HT-29 (cell line): Measurements from ENCODE around the gene FRYL. TPM values are rescaled to one million over a fixed set of nuclear protein-coding genes. Genes with fewer than 3 reads are reported as not detected.
"Not testable (repeated sequence)": the region's sequence is repeated elsewhere in the genome, so short reads cannot be mapped to it uniquely, and the experiment has no call there.

Source experiments
- DNase-seq: peaks from one replicate; pipeline ENCODE4 v3.0.0-alpha.2; 2015; ENCODE audit warnings: low spot score
- total RNA-seq: library from RNA; depleted of rRNA; stranded (reverse); fragments of >200 nt; shearing (Covaris generic); gene quantifications from 2 replicates; pipeline ENCODE4 v1.2.3, GENCODE V29; 2014

The FRYL gene
- total RNA-seq, 1 experiment from 2014 or later = 40.8 TPM

DNA sequence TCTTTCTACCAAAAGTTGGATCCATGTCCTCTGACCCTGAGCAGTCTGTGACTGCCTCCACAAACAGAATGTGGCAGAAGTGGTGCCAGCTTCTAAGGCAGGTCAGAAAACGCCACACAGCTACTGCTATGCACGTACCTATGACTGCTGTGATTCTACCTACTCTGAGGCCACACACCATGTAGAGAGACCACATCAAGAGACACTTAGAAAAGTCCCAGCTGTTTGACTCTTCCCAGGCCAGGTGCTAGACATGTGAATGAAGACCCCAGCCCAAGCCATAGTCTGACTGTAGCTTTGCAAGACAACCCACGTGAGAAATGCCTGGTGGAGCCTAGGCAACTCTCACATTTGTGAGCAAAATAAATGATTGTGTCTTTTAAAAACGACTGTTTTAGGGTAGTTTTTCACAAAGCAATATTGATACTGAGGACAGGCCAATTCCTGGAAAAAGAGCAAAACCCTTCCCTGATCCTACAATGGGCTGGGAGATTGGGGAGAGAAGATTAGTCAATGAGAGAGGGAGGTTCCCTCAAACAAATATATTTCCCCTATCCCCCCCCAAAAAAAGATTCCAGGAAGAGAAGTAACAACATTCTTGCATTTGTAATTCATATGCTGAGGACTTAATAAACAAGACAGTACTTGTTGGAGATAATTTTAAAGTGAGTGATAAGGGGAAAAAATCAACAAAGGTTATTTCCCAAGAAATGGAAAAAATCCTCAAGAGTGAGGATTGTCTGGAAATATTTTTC is 33.3 kb downstream of the FRYL start:
- no peak for DNase-seq

- not testable (repeated sequence) for DNase-seq
Observed at GRCh38 chr4:48745223-48745622, 34.9 kb downstream of the FRYL start.

DNA sequence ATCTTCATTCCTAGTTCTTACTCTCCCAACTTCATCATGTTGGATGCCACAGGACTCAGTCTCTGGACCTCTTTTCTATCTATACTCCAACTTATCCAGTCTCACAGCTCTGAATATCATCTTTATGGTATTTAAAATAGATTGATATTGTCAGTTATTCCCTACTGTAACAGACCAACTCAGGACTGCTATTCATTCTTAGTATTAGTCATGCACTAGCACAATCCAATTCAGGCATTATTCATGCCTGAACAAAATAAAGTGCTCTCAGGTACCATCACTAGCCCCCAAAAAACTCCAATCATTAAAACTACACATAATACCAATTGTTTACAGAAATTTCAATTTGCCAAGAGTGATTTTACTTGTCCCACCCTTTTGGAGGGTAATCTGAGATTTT is 37.7 kb downstream of the FRYL start:
- DNase-seq = no peak

GRCh38 chr4:48739560-48740019 is 40.5 kb downstream of the FRYL start:
- no peak for DNase-seq

DNA sequence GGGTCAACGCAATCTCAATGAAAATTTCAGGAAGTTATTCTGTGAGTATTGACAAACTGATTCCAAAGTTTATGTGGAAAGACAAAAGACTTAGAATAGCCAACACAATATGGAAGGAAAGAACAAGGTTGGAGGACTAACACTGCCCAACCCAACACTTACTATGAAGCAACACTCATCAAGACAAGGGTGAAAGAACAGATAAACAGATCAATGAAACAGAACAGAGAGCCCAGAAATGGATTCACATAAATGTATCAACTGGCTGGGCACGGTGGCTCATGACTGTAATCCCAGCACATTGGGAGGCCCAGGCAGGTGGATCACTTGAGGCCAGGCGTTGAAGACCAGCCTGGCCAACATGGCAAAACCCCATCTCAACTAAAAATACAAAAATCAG is 41.2 kb downstream of the FRYL start:
- no peak for DNase-seq

DNA sequence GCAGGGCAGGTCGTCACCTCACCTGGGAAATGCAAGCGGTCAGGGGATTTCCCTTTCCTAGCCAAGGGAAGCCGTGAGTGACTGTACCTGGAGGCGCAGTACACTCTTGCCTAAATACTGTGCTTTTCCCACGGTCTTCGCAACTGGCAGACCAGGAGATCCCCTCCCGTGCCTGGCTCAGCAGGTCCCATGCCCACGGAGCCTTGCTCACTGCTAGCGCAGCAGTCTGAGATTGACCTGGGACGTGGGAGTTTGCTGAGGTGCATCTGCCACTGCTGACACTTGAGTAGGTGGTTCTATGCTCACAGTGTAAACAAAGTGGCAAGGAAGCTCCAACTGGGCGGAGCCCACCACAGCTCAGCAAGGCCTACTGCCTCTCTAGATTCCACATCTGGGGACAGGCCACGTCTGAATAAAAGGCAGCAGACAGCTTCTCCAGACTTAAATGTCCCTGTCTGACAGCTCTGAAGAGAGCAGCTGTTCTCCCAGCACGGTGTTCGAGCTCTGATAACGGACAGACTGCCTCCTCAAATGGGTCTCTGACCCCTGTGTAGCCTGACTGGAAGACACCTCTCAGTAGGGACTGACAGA is 51.1 kb downstream of the FRYL start:
- peak; percentile 25 for DNase-seq

DNA sequence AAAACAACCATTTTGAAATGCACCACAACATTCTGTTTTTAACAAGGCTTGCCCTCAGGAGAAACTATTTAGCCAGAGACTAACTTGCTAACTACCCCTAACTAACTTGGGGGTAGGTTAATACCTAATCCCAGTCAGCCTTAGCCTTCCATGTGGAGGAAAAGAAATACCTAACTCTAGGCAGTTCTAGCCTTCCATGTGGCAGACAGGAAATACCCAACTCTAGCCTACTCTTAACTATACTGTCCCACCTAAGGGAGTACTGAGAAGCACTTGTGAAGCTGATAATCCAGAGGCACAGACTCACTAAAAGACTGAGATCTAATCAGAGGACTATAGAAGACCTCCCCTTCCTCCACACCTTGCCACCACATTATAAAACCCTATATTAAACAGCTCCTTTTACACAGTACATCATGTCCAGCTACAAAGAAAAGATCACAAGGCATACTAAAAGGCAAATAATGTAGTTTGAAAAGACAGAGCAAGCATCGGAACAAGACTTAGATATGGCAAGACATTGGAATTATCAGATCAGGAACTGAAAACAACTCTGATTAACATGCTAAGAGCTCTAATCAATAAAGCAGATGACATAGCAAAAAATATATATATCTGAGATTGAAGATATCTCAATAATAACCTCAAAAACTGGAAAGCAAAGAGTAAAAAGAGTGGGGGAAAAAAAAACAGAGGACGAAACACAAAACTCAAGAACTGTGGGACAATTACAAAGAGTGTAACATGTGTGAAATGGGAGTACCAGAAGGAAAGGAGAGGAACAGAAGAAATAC is 52.2 kb downstream of the FRYL start:
- DNase-seq = no peak

- no peak for DNase-seq
Observed at GRCh38 chr4:48725414-48725813, 54.7 kb downstream of the FRYL start.

DNA sequence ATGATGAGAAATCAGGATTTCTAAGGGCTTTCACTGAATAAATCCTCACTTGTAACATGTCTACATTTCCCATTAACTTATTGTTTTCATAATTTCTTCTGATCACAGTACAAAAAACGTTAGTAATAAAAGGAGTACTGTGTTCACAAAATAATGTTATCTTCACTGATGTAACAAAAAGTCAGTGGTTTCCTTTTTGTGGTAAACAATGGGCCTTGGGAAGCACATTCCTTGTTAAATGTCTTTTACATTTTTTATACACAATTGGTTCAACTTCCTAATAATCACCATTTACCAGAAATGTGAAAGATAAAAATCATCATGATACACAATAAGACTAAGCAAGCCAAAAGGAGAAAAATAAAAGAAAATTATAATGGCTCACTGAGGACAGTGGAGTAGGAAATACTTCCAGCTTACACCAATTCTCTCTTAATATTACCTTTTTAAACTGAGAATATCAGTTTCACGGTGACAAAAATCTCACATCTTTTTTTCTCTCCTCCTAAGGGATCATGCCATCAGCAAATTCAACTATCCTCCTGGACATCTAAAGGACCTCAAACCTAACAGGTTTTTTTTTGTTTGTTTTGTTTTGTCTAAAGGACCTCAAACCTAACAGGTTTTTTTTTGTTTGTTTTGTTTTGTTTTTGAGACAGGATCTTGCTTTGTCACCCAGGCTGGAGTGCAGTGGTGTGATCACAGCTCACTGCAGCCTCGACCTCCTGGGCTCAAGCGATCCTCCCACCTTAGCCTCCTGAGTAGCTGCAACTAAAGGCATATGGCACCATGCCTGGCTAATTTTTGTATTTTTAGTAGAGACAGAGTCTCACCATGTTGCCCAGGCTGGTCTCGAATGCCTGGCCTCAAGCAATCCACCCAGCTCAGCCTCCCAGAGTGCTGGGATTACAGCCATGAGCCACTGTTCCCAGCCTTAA is 57.3 kb downstream of the FRYL start:
- no peak for DNase-seq

DNA sequence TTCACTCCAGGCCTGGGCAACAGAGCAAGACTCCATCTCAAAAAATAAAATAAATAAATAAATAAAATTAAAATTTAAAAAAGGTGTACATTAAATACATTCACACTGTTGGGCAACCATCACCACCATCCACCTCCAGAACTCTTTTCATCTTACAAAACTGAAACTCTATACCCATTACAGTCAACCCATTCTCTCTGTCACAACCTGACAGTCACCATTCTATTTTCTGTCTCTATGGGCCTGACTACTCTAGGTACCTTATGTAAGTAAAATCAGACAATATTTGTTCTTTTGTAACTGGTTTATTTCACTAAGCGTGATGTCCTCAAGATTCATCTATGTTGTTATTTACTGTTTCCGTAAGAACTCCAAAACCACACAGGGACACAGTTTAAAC is 59.6 kb downstream of the FRYL start:
- no peak for DNase-seq

GRCh38 chr4:48718818-48719465 is 61.1 kb downstream of the FRYL start:
- DNase-seq = no peak

DNA sequence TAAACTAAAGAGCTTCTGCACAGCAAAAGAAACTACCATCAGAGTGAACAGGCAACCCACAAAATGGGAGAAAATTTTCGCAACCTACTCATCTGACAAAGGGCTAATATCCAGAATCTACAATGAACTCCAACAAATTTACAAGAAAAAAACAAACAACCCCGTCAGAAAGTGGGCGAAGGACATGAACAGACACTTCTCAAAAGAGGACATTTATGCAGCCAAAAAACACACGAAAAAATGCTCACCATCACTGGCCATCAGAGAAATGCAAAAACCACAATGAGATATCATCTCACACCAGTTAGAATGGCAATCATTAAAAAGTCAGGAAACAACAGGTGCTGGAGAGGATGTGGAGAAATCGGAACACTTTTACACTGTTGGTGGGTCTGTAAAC is 63.8 kb downstream of the FRYL start:
- DNase-seq = not testable (repeated sequence)

GRCh38 chr4:48710446-48711209 is 69.5 kb downstream of the FRYL start:
- no peak for DNase-seq

- DNase-seq = no peak
Observed at GRCh38 chr4:48709901-48710300, 70.2 kb downstream of the FRYL start.

DNA sequence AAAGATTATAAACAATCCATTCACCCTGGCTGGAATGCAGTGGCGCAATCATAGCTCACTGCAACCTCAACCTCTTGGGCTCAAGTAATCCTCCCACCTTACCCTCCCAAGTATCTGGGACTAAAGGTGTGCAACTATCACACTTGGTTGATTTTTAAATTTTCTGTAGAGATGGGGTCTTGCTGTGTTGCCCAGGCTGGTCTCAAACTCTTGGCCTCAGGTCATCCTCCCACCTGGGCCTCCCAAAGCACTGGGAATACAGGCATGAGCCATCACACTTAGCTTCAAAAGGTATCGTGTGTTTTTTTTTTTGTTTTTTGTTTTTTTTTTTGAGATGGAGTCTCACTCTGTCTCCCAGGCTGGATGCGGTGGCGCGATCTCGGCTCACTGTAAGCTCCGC is 71.5 kb downstream of the FRYL start:
- DNase-seq = no peak

GRCh38 chr4:48706736-48707135 is 73.3 kb downstream of the FRYL start:
- no peak for DNase-seq

- no peak for DNase-seq
Observed at GRCh38 chr4:48705609-48706008, 74.5 kb downstream of the FRYL start.

DNA sequence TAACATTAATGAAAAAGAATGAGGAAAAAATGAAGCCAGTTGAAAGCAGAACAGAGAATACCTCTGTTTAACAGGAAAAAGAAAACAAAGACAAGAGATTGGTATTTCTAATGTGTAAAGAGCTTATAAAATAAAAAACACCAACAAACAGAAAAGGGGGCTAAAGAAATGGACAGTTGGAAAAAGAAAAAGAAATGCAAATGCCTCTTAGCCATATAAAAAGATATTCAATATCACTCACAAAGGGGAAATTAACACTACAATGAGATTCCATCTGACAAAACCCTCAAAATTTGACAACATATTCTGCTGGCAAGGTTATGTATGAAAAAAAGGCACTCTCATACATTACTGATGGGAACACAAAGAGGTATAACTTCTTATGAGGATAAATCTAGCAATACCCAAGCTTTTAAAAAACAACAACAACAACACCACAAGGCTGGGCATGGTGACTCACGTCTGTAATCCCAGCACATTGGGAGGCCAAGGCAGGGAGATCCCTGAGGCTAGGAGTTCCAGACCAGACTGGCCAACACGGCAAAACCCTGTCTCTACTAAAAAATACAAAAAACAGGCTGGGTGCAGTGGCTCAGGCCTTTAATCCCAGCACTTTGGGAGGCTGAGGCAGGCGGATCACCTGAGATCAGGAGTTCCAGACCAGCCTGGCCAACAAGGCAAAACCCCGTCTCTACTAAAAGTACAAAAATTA is 75.8 kb downstream of the FRYL start:
- no peak for DNase-seq

DNA sequence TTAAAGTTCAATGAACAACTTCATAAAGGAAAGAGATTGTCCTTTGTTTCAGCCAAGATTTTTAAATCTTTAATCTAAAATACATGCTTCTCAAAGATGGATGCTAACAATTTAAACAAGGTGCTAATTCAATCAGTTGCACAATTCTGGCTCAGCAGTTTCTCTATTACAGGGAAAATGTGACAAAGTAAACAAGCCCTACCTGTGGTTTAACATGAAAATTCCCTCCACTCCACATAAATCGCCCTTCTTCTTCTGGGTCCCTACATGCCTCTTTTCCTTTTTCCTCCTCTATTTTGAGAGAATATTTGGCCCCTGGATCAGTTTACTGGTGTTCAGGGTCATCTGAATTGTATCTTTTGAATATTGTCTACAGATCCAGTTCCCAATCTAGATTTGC is 80.6 kb downstream of the FRYL start:
- no peak for DNase-seq
